GM10266 (cell line): ENCODE data around the gene PTPRM.

Source experiments
- DNase-seq: peaks from one replicate; pipeline ENCODE4 v3.0.0; 2012; ENCODE audit errors: extremely low spot score
- TF ChIP-seq, protein P1 (sequence below): IDR thresholded peaks from 2 replicates; pipeline ENCODE4 v1.5.1; 2012; ENCODE audit warnings: mild to moderate bottlenecking, low read depth; ENCODE audit not compliant: control insufficient read depth, insufficient read depth; ENCODE audit errors: missing control alignments

The PTPRM gene

DNA sequence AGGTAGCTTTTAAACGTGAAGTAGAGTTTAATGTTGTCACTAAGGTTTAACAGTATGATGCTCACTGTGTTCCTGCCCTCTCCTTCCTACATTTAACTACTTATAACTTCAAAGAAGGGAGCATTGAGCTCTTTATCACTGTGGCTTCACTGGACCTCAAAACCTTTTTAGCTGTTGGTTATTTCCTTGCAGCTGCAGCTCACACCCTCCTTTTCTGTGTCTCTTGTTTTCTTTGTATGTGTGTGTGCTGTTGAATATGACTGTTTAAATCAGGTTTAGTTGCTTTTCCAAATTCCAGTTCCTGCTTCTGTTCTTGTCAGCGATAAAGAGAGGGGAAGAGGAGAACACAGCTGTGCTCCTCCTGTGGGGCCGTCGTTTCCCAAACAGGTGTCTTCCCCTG lies 208.0 kb downstream of the PTPRM start:
- no peak for DNase-seq
- TF ChIP-seq, protein P1, sequence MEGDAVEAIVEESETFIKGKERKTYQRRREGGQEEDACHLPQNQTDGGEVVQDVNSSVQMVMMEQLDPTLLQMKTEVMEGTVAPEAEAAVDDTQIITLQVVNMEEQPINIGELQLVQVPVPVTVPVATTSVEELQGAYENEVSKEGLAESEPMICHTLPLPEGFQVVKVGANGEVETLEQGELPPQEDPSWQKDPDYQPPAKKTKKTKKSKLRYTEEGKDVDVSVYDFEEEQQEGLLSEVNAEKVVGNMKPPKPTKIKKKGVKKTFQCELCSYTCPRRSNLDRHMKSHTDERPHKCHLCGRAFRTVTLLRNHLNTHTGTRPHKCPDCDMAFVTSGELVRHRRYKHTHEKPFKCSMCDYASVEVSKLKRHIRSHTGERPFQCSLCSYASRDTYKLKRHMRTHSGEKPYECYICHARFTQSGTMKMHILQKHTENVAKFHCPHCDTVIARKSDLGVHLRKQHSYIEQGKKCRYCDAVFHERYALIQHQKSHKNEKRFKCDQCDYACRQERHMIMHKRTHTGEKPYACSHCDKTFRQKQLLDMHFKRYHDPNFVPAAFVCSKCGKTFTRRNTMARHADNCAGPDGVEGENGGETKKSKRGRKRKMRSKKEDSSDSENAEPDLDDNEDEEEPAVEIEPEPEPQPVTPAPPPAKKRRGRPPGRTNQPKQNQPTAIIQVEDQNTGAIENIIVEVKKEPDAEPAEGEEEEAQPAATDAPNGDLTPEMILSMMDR, result no peak

DNA sequence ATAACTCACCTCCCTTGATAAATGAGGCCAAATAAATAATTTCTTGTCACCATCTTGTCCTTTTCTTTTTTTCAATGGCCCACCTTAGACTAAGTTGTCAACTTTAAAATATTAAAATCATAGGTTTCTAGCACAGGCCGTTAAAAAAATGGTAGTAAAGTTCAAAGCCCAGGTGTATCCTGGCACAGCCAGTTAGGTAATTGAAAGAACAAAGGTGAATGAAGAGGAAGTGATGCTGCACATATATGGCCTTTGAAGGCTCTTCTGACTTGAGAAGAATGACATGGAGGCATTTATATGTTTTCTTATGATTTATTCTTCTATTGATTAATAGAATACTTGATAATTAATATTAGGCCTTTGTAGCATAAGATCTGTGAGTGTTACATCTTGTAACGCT lies 208.7 kb downstream of the PTPRM start:
- TF ChIP-seq, protein P1, result no peak
- no peak for DNase-seq

DNA sequence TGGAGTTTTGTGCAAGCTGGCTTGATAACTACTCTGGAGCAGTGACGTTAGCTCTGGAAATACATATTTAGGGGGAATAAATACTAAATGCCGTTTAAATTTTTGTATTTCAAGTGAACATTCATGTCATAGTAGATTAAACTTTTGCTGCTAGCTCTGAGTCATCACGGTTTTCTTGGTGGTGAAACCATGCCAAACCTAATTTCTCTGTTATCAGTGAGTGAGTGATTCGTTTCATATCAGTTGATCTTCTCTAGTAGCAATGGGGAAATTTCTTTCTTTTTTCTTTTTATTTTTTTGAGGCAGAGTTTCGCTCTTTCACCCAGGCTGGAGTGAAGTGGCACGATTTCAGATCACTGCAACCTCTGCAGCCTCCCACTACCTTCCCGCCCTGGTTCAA lies 211.1 kb downstream of the PTPRM start:
- DNase-seq, result no peak
- TF ChIP-seq, protein P1, result no peak

- no peak for DNase-seq
- TF ChIP-seq, protein P1, result no peak
Observed at GRCh38 chr18:7779211-7779610, 212.1 kb downstream of the PTPRM start.

DNA sequence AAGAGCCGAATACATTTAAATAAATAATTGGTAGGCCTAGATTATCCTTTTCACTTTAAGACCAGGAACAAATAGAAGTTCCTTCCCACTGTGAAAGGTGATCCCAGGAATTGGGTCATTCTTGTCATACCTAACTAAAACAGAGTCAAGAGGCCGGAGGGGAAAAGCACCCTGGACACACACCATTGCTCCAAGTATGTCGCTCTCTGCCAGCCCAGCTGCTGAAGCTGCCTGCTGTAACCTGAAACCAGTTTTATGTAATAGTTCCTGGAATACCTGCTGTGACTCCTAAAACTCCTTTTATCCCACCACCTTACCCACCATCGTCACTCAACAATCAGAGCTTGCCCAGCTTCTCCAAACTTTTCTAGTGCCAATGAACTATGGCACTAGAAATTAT lies 217.1 kb downstream of the PTPRM start:
- TF ChIP-seq, protein P1, result no peak

GRCh38 chr18:7786569-7786968 lies 219.5 kb downstream of the PTPRM start:
- DNase-seq, result no peak
- TF ChIP-seq, protein P1, result no peak

More for the DNA sequence above, 217.1 kb downstream of the PTPRM start:
- no peak for DNase-seq

GRCh38 chr18:7787339-7787738 lies 220.2 kb downstream of the PTPRM start:
- DNase-seq, result no peak
- TF ChIP-seq, protein P1, result no peak
